OCI-LY1 (cell line): Measurements from ENCODE around the gene ZNF503.

Experiments
- H2AFZ ChIP-seq: fragments of 200-600 bp; sonication (generic), shearing (Covaris generic); 2 replicates; pipeline ENCODE4 v1.6.0; 2014; ENCODE audit warnings: antibody characterized with exemption, mild to moderate bottlenecking, low read length
- H3F3A ChIP-seq: fragments of 200-600 bp; sonication (generic), shearing (Covaris generic); 2 replicates; pipeline ENCODE4 v1.6.0; 2014; ENCODE audit warnings: mild to moderate bottlenecking, antibody characterized with exemption, low read length, moderate library complexity; ENCODE audit not compliant: insufficient read depth
- H3K27ac ChIP-seq: fragments of 200-600 bp; sonication (generic); 2 replicates; pipeline ENCODE4 v1.5.1; 2014; ENCODE audit warnings: low read length, mixed run types, mild to moderate bottlenecking, low read depth; ENCODE audit not compliant: poor library complexity, severe bottlenecking
- H3K27me3 ChIP-seq: fragments of 200-600 bp; sonication (generic); 2 replicates; pipeline ENCODE4 v1.6.0; 2014; ENCODE audit warnings: antibody characterized with exemption, mild to moderate bottlenecking, low read length, moderate library complexity; ENCODE audit not compliant: insufficient read depth
- H3K36me3 ChIP-seq: fragments of 200-600 bp; sonication (generic); 2 replicates; pipeline ENCODE4 v1.6.1; 2014; ENCODE audit warnings: mild to moderate bottlenecking, antibody characterized with exemption, low read length, moderate library complexity, mixed read lengths; ENCODE audit not compliant: insufficient read depth
- H3K4me1 ChIP-seq: fragments of 200-600 bp; sonication (generic); 2 replicates; pipeline ENCODE4 v1.5.1; 2014; ENCODE audit warnings: mild to moderate bottlenecking, low read length, moderate library complexity; ENCODE audit not compliant: insufficient read depth, severe bottlenecking
- H3K4me2 ChIP-seq: fragments of 200-600 bp; sonication (generic), shearing (Covaris generic); 2 replicates; pipeline ENCODE4 v1.6.1; 2014; ENCODE audit warnings: low read length
- H3K4me3 ChIP-seq: fragments of 200-600 bp; sonication (generic); 2 replicates; pipeline ENCODE4 v1.5.1; 2014; ENCODE audit warnings: low read length, low read depth, mild to moderate bottlenecking, mixed read lengths; ENCODE audit not compliant: poor library complexity, severe bottlenecking
- H3K79me2 ChIP-seq: fragments of 200-600 bp; shearing (Covaris generic); 2 replicates; pipeline ENCODE4 v1.6.1; 2016; ENCODE audit warnings: mixed run types, low read length, mixed read lengths; ENCODE audit not compliant: insufficient read depth
- H3K9ac ChIP-seq: fragments of 200-600 bp; sonication (generic), shearing (Covaris generic); 2 replicates; pipeline ENCODE4 v1.6.1; 2014; ENCODE audit warnings: mild to moderate bottlenecking, low read length, mixed read lengths
- H3K9me2 ChIP-seq: fragments of 200-600 bp; sonication (generic), shearing (Covaris generic); 2 replicates; pipeline ENCODE4 v1.6.1; 2014; ENCODE audit warnings: low read depth, mild to moderate bottlenecking, low read length, mixed read lengths
- H3K9me3 ChIP-seq: fragments of 200-600 bp; shearing (Covaris generic); 2 replicates; pipeline ENCODE4 v1.6.1; 2014; ENCODE audit warnings: low read length, mixed read lengths
- H4K20me1 ChIP-seq: fragments of 200-600 bp; sonication (generic), shearing (Covaris generic); 2 replicates; pipeline ENCODE4 v1.6.0; 2016; ENCODE audit warnings: mild to moderate bottlenecking, low read length; ENCODE audit not compliant: insufficient read depth
- CTCF ChIP-seq: fragments of 200-600 bp; sonication (generic), shearing (Covaris generic); IDR thresholded peaks from 2 replicates; pipeline ENCODE4 v1.5.1; 2017; ENCODE audit warnings: mild to moderate bottlenecking, antibody characterized with exemption, low read length, moderate library complexity, mixed read lengths
- EZH2 ChIP-seq: fragments of 200-600 bp; sonication (generic), shearing (Covaris generic); IDR thresholded peaks from 2 replicates; pipeline ENCODE4 v1.8.0; 2017; ENCODE audit warnings: borderline replicate concordance, mixed run types, mild to moderate bottlenecking, antibody characterized with exemption, low read length, moderate library complexity, mixed read lengths

ZNF503 gene

GRCh38 chr10:75386128-75386527 lies 15.4 kb downstream of the ZNF503 start:
- H3K79me2 ChIP-seq: no peaks in the 10 kb centered on the region
- H3K27me3 ChIP-seq: no peaks in the 10 kb centered on the region
- H3K9me2 ChIP-seq: no peaks in the 10 kb centered on the region
- no peak overlapping the region for H3K27ac ChIP-seq
- no peaks in the 10 kb centered on the region for H4K20me1 ChIP-seq
- no peak overlapping the region for H2AFZ ChIP-seq
- no peak overlapping the region for H3K9ac ChIP-seq
- no peak overlapping the region for H3K4me2 ChIP-seq
- no peaks in the 10 kb centered on the region for H3K36me3 ChIP-seq
- TF ChIP-seq CTCF: no peak
- TF ChIP-seq EZH2: no peak
- no peaks in the 10 kb centered on the region for H3K4me1 ChIP-seq
- no peak overlapping the region for H3K4me3 ChIP-seq
- H3F3A ChIP-seq: no peaks in the 10 kb centered on the region
- no peaks in the 10 kb centered on the region for H3K9me3 ChIP-seq

- H3K79me2 ChIP-seq: no peaks in the 10 kb centered on the region
- H3K27ac ChIP-seq: no peak overlapping the region
- no peaks in the 10 kb centered on the region for H3K36me3 ChIP-seq
- H3K9me3 ChIP-seq: no peaks in the 10 kb centered on the region
- H2AFZ ChIP-seq: no peak overlapping the region
- H3K9ac ChIP-seq: no peak overlapping the region
- no peaks in the 10 kb centered on the region for H3F3A ChIP-seq
- H3K9me2 ChIP-seq: no peaks in the 10 kb centered on the region
- H3K27me3 ChIP-seq: no peaks in the 10 kb centered on the region
- no peaks in the 10 kb centered on the region for H3K4me1 ChIP-seq
- H3K4me2 ChIP-seq: no peak overlapping the region
- H3K4me3 ChIP-seq: no peak overlapping the region
- H4K20me1 ChIP-seq: no peaks in the 10 kb centered on the region
- TF ChIP-seq EZH2: no peak
- no peak for TF ChIP-seq CTCF
Measured at GRCh38 chr10:75379817-75380216, 21.7 kb downstream of the ZNF503 start.

GRCh38 chr10:75379212-75379724 lies 22.3 kb downstream of the ZNF503 start:
- H3K4me3 ChIP-seq: no peak overlapping the region
- H3K9ac ChIP-seq: no peak overlapping the region
- H4K20me1 ChIP-seq: no peaks in the 10 kb centered on the region
- no peaks in the 10 kb centered on the region for H3K27me3 ChIP-seq
- no peak overlapping the region for H3K4me2 ChIP-seq
- H3K27ac ChIP-seq: no peak overlapping the region
- H3K9me3 ChIP-seq: no peaks in the 10 kb centered on the region
- no peak overlapping the region for H2AFZ ChIP-seq
- H3K36me3 ChIP-seq: no peaks in the 10 kb centered on the region
- no peak for TF ChIP-seq CTCF
- no peak for TF ChIP-seq EZH2
- no peaks in the 10 kb centered on the region for H3K79me2 ChIP-seq
- H3F3A ChIP-seq: no peaks in the 10 kb centered on the region
- H3K4me1 ChIP-seq: no peaks in the 10 kb centered on the region
- no peaks in the 10 kb centered on the region for H3K9me2 ChIP-seq
